HepG2 (cell line): ENCODE measurements around the gene MARF1. TPM values are rescaled to one million over a fixed set of nuclear protein-coding genes. Genes with fewer than 3 reads are reported as not detected.

ENCODE experiments used
- EEA1 ChIP-seq: sonication (generic); formaldehyde crosslinking; IDR thresholded peaks from 2 replicates; pipeline ENCODE4 v1.5.1; 2020; ENCODE audit warnings: mild to moderate bottlenecking, missing genetic modification reagents, borderline replicate concordance
- ELF1 ChIP-seq: sonication (generic); formaldehyde crosslinking; IDR thresholded peaks from 2 replicates; pipeline ENCODE4 v1.4.0; 2020; ENCODE audit warnings: missing genetic modification reagents
- EP300 ChIP-seq, 3 experiments: sonication (generic) in 1 of 3; formaldehyde crosslinking in 1 of 3; IDR thresholded peaks; 2 replicates each; pipeline versions ENCODE4 v1.5.1 to v1.6.1; 2011 to 2020; ENCODE audit warnings: low read depth in 2 of 3, low read length in 2 of 3, borderline replicate concordance in 1 of 3, improper control_type of control experiment in 1 of 3, mild to moderate bottlenecking in 1 of 3, missing genetic modification reagents in 1 of 3, moderate library complexity in 1 of 3
- FOXJ3 ChIP-seq: sonication (generic); formaldehyde crosslinking; IDR thresholded peaks from 2 replicates; pipeline ENCODE4 v1.4.0; 2020; ENCODE audit warnings: missing genetic modification reagents, mild to moderate bottlenecking, borderline replicate concordance
- POLR2G ChIP-seq: fragments of 200-400 bp; formaldehyde crosslinking; IDR thresholded peaks from 2 replicates; pipeline ENCODE4 v1.6.1; 2018; ENCODE audit warnings: mild to moderate bottlenecking, low read depth, low read length, moderate library complexity
- RFXANK ChIP-seq: IDR thresholded peaks from 2 replicates; pipeline ENCODE4 v1.6.1; 2016
- SAFB2 ChIP-seq: sonication (generic); formaldehyde crosslinking; IDR thresholded peaks from 2 replicates; pipeline ENCODE4 v1.5.1; 2020; ENCODE audit warnings: missing genetic modification reagents, low read depth, mild to moderate bottlenecking, borderline replicate concordance
- SKI ChIP-seq: fragments of 450-650 bp; IDR thresholded peaks from one replicate; pipeline ENCODE4 v1.6.1; 2018; ENCODE audit warnings: mild to moderate bottlenecking; ENCODE audit not compliant: partially characterized antibody
- ZBTB21 ChIP-seq: sonication (generic); formaldehyde crosslinking; IDR thresholded peaks from 2 replicates; pipeline ENCODE4 v1.4.0; 2020; ENCODE audit warnings: missing genetic modification reagents
- ZNF101 ChIP-seq: sonication (generic); formaldehyde crosslinking; IDR thresholded peaks from 2 replicates; pipeline ENCODE4 v1.4.0; 2020; ENCODE audit warnings: mild to moderate bottlenecking, low read depth, missing genetic modification reagents, borderline replicate concordance
- ZNF253 ChIP-seq: sonication (generic); formaldehyde crosslinking; IDR thresholded peaks from 2 replicates; pipeline ENCODE4 v1.8.0; 2022; ENCODE audit warnings: mild to moderate bottlenecking, missing genetic modification reagents, borderline replicate concordance
- ZNF264 ChIP-seq: sonication (generic); formaldehyde crosslinking; IDR thresholded peaks from 2 replicates; pipeline ENCODE4 v1.4.0; 2020; ENCODE audit warnings: missing genetic modification reagents
- ZNF720 ChIP-seq: sonication (generic); formaldehyde crosslinking; IDR thresholded peaks from 2 replicates; pipeline ENCODE4 v1.4.0; 2020; ENCODE audit warnings: missing genetic modification reagents
- ZNF737 ChIP-seq: sonication (generic); formaldehyde crosslinking; IDR thresholded peaks from 2 replicates; pipeline ENCODE4 v1.5.0; 2020; ENCODE audit warnings: missing genetic modification reagents, mild to moderate bottlenecking, borderline replicate concordance
- polyA plus RNA-seq, 8 experiments: library from polyadenylated mRNA; depleted of rRNA in 3 of 8; stranded (reverse) in 7 of 8; unstranded in 1 of 8; fragments of >200 nt; fragmentation: Illumina TruSeq in 4 of 8; extraction: Trizol in 4 of 8; gene quantifications; 2 replicates each; pipeline versions ENCODE4 v1.2.1 to v1.2.3, GENCODE V29; 2011 to 2016; ENCODE audit warnings: low read depth in 4 of 8, missing spikeins in 1 of 8, mixed read lengths in 1 of 8; ENCODE audit not compliant: insufficient read depth in 1 of 8
- total RNA-seq, 5 experiments: library from RNA; depleted of rRNA; stranded (reverse); fragments of >200 nt; fragmentation: Illumina TruSeq; extraction: Trizol; gene quantifications; 2 replicates each; pipeline ENCODE4 v1.2.3, GENCODE V29; 2016; ENCODE audit warnings: low read depth in 1 of 5
- TF ChIP-seq, protein P1 (sequence below): sonication (generic); formaldehyde crosslinking; IDR thresholded peaks from 2 replicates; pipeline ENCODE4 v1.8.0; 2022; ENCODE audit warnings: mild to moderate bottlenecking, missing genetic modification reagents; ENCODE audit not compliant: insufficient replicate concordance
- TF ChIP-seq, protein P2 (sequence below): sonication (generic); formaldehyde crosslinking; IDR thresholded peaks from 2 replicates; pipeline ENCODE4 v1.4.0; 2020; ENCODE audit warnings: mild to moderate bottlenecking, missing genetic modification reagents, borderline replicate concordance
- TF ChIP-seq, protein P3 (sequence below): IDR thresholded peaks from 2 replicates; pipeline ENCODE4 v1.6.1; 2016; ENCODE audit warnings: missing compliant biosample characterization, missing genetic modification reagents, borderline replicate concordance
- TF ChIP-seq, protein P4 (sequence below): sonication (generic); formaldehyde crosslinking; IDR thresholded peaks from 2 replicates; pipeline ENCODE4 v1.5.1; 2020; ENCODE audit warnings: missing genetic modification reagents, mild to moderate bottlenecking, borderline replicate concordance

MARF1 gene
- total and polyA plus RNA-seq, 2 of the 13 experiments (the other 11 are each of a cell fraction or from before 2014, with no cell fraction given), result 8.7 to 20.7 TPM

DNA sequence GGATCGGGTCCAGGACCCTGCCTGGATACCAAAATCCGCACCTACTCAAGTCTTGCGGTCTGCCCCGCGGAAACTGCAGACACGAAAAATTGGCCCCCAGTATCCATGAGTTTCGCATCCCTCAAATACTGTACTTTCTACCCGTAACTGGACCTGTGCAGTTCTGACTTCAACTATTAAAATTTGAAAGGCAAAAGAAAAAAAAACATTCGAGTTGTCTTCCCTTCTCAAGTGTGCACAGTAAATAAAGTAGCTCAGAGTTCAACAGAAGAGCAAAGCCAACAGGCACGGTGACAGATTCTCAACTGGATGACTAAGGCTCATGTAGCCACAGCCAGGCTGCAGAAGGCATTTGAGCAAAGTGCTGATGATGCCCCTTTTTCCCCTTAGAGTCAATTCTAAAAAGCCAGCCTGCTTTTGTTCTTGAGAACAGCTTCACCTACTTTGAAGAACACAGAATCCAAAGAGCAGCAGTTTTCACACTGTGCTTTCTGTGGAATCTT lies 32.5 kb downstream of the MARF1 start (continued):
- TF ChIP-seq EP300 (IDR thresholded peaks at IDR 0.05; ENCODE audit: low read depth in 2 of 2, low read length in 2 of 2), result peak; percentile 50 to 85; a peak in 2 of 4 replicates
- peak; percentile 61; the same call in 1 of the 2 replicates for TF ChIP-seq EP300 (CRISPR knock-in tag; IDR thresholded peaks at IDR 0.05; ENCODE audit: borderline replicate concordance)
- no peak for TF ChIP-seq EEA1 (CRISPR knock-in tag)
- TF ChIP-seq ZNF264 (CRISPR knock-in tag), result no peak; the same call in 1 of the 2 replicates
- no peak for TF ChIP-seq SAFB2 (CRISPR knock-in tag)
- 0 out of 2 replicates have a peak, but pooled peaks have one; percentile 46 for TF ChIP-seq FOXJ3 (CRISPR knock-in tag)
- TF ChIP-seq SKI, result peak; percentile 45
- TF ChIP-seq, protein P1, sequence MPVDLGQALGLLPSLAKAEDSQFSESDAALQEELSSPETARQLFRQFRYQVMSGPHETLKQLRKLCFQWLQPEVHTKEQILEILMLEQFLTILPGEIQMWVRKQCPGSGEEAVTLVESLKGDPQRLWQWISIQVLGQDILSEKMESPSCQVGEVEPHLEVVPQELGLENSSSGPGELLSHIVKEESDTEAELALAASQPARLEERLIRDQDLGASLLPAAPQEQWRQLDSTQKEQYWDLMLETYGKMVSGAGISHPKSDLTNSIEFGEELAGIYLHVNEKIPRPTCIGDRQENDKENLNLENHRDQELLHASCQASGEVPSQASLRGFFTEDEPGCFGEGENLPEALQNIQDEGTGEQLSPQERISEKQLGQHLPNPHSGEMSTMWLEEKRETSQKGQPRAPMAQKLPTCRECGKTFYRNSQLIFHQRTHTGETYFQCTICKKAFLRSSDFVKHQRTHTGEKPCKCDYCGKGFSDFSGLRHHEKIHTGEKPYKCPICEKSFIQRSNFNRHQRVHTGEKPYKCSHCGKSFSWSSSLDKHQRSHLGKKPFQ (CRISPR knock-in tag), result peak; percentile 66
- no peak; the same call in 1 of the 2 replicates for TF ChIP-seq ELF1
- TF ChIP-seq RFXANK (CRISPR knock-in tag), result no peak
- no peak for TF ChIP-seq ZNF737 (CRISPR knock-in tag)
- TF ChIP-seq ZNF101 (CRISPR knock-in tag), result no peak
- no peak for TF ChIP-seq ZNF253 (CRISPR knock-in tag)
- TF ChIP-seq, protein P2, sequence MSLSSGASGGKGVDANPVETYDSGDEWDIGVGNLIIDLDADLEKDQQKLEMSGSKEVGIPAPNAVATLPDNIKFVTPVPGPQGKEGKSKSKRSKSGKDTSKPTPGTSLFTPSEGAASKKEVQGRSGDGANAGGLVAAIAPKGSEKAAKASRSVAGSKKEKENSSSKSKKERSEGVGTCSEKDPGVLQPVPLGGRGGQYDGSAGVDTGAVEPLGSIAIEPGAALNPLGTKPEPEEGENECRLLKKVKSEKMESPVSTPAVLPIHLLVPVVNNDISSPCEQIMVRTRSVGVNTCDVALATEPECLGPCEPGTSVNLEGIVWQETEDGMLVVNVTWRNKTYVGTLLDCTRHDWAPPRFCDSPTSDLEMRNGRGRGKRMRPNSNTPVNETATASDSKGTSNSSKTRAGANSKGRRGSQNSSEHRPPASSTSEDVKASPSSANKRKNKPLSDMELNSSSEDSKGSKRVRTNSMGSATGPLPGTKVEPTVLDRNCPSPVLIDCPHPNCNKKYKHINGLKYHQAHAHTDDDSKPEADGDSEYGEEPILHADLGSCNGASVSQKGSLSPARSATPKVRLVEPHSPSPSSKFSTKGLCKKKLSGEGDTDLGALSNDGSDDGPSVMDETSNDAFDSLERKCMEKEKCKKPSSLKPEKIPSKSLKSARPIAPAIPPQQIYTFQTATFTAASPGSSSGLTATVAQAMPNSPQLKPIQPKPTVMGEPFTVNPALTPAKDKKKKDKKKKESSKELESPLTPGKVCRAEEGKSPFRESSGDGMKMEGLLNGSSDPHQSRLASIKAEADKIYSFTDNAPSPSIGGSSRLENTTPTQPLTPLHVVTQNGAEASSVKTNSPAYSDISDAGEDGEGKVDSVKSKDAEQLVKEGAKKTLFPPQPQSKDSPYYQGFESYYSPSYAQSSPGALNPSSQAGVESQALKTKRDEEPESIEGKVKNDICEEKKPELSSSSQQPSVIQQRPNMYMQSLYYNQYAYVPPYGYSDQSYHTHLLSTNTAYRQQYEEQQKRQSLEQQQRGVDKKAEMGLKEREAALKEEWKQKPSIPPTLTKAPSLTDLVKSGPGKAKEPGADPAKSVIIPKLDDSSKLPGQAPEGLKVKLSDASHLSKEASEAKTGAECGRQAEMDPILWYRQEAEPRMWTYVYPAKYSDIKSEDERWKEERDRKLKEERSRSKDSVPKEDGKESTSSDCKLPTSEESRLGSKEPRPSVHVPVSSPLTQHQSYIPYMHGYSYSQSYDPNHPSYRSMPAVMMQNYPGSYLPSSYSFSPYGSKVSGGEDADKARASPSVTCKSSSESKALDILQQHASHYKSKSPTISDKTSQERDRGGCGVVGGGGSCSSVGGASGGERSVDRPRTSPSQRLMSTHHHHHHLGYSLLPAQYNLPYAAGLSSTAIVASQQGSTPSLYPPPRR (CRISPR knock-in tag), result peak; percentile 70; the same call in 1 of the 2 replicates
- no peak for TF ChIP-seq ZBTB21
- TF ChIP-seq, protein P3, sequence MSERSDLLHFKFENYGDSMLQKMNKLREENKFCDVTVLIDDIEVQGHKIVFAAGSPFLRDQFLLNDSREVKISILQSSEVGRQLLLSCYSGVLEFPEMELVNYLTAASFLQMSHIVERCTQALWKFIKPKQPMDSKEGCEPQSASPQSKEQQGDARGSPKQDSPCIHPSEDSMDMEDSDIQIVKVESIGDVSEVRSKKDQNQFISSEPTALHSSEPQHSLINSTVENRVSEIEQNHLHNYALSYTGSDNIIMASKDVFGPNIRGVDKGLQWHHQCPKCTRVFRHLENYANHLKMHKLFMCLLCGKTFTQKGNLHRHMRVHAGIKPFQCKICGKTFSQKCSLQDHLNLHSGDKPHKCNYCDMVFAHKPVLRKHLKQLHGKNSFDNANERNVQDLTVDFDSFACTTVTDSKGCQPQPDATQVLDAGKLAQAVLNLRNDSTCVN (CRISPR knock-in tag), result no peak
- TF ChIP-seq, protein P4, sequence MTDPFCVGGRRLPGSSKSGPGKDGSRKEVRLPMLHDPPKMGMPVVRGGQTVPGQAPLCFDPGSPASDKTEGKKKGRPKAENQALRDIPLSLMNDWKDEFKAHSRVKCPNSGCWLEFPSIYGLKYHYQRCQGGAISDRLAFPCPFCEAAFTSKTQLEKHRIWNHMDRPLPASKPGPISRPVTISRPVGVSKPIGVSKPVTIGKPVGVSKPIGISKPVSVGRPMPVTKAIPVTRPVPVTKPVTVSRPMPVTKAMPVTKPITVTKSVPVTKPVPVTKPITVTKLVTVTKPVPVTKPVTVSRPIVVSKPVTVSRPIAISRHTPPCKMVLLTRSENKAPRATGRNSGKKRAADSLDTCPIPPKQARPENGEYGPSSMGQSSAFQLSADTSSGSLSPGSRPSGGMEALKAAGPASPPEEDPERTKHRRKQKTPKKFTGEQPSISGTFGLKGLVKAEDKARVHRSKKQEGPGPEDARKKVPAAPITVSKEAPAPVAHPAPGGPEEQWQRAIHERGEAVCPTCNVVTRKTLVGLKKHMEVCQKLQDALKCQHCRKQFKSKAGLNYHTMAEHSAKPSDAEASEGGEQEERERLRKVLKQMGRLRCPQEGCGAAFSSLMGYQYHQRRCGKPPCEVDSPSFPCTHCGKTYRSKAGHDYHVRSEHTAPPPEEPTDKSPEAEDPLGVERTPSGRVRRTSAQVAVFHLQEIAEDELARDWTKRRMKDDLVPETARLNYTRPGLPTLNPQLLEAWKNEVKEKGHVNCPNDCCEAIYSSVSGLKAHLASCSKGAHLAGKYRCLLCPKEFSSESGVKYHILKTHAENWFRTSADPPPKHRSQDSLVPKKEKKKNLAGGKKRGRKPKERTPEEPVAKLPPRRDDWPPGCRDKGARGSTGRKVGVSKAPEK (CRISPR knock-in tag), result 0 out of 2 replicates have a peak, but pooled peaks have one; percentile 34
- no peak for TF ChIP-seq ZNF720 (CRISPR knock-in tag)
- TF ChIP-seq POLR2G, result no peak
